RWPE1 (cell line): ENCODE results near the gene ARHGEF6.

Experiments
- CTCF ChIA-PET: fragments of 350-600 bp; sonication (Branson Sonifier 250); formaldehyde crosslinking; extraction: SDS; loops from one replicate; lab custom pipeline; 2021; lab: Yijun Ruan, JAX
- POLR2A ChIA-PET: fragments of 400-600 bp; formaldehyde crosslinking; extraction: SDS; loops from one replicate; lab custom pipeline; 2020; ENCODE audit warnings: antibody characterized with exemption; ENCODE audit not compliant: low non-redundant PET; lab: Yijun Ruan, JAX
- DNase-seq: peaks from one replicate; pipeline ENCODE4 v3.0.0; 2012; ENCODE audit warnings: low spot score
- H3K27ac ChIP-seq: fragments of 450-650 bp; 2 replicates; pipeline ENCODE4 v1.5.1; 2017
- TF ChIP-seq, protein P1 (sequence below): fragments of 450-650 bp; conservative IDR thresholded peaks from 2 replicates; pipeline ENCODE4 v1.5.1; 2017; ENCODE audit warnings: low read depth, mild to moderate bottlenecking

Gene ARHGEF6, protein sequence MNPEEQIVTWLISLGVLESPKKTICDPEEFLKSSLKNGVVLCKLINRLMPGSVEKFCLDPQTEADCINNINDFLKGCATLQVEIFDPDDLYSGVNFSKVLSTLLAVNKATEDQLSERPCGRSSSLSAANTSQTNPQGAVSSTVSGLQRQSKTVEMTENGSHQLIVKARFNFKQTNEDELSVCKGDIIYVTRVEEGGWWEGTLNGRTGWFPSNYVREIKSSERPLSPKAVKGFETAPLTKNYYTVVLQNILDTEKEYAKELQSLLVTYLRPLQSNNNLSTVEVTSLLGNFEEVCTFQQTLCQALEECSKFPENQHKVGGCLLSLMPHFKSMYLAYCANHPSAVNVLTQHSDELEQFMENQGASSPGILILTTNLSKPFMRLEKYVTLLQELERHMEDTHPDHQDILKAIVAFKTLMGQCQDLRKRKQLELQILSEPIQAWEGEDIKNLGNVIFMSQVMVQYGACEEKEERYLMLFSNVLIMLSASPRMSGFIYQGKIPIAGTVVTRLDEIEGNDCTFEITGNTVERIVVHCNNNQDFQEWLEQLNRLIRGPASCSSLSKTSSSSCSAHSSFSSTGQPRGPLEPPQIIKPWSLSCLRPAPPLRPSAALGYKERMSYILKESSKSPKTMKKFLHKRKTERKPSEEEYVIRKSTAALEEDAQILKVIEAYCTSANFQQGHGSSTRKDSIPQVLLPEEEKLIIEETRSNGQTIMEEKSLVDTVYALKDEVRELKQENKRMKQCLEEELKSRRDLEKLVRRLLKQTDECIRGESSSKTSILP

DNA sequence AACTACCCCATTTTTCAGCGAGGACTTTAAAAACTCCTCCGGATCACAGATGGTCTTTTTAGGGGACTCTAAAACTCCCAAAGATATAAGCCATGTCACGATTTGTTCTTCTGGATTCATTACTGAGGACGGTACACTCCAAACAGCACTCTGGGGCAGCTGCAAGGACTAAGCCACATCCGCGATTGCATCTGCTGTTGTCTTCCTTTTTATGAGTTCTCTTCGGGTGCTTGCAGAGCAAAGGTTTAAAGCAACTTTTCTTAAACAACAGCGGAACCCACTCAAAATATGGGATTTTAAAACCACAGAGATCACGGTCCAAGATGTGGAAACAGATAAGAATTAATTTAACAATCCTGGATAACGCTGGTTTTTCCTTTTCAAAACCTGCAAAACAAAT is at the start of gene ARHGEF6:
Gene ARHGEF6, minus strand, starts transcription at position 170 of the 400 bp plus-strand sequence. Its CDS starts 50 bp downstream, at position 120.
- TF ChIP-seq, protein P1, sequence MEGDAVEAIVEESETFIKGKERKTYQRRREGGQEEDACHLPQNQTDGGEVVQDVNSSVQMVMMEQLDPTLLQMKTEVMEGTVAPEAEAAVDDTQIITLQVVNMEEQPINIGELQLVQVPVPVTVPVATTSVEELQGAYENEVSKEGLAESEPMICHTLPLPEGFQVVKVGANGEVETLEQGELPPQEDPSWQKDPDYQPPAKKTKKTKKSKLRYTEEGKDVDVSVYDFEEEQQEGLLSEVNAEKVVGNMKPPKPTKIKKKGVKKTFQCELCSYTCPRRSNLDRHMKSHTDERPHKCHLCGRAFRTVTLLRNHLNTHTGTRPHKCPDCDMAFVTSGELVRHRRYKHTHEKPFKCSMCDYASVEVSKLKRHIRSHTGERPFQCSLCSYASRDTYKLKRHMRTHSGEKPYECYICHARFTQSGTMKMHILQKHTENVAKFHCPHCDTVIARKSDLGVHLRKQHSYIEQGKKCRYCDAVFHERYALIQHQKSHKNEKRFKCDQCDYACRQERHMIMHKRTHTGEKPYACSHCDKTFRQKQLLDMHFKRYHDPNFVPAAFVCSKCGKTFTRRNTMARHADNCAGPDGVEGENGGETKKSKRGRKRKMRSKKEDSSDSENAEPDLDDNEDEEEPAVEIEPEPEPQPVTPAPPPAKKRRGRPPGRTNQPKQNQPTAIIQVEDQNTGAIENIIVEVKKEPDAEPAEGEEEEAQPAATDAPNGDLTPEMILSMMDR: no peak
- DNase-seq: no peak
- ChIA-PET CTCF (no interaction called here), POLR2A (no interaction called here)
- H3K27ac ChIP-seq: no peak within 1 kb of the TSS

DNA sequence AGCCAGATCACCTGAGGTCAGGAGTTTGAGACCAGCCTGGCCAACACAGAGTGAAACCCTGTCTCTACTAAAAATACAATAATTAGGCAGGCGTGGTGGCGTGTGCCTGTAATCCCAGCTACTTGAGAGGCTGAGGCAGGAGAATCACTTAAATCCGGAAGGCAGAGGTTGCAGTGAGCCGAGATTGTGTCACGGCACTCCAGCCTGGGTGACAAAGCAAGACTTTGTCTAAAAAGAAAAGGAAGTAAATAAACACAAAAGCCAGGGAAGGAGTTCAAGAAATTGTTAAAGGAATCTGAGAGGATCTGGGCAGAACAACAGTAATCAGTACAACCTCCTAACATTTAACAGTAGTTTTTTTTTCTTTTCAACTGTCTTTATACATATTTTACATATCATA is 48.7 kb upstream of the ARHGEF6 start:
- ChIA-PET POLR2A (no interaction called here), CTCF (interaction anchor here (0.6 kb wide), 2 partner anchors 82 to 90 kb away, joined by 3 to 4 read pairs; no protein-coding TSS in a partner anchor)
- no peak overlapping the region for H3K27ac ChIP-seq
- no peak for DNase-seq
- TF ChIP-seq, protein P1: no peak

DNA sequence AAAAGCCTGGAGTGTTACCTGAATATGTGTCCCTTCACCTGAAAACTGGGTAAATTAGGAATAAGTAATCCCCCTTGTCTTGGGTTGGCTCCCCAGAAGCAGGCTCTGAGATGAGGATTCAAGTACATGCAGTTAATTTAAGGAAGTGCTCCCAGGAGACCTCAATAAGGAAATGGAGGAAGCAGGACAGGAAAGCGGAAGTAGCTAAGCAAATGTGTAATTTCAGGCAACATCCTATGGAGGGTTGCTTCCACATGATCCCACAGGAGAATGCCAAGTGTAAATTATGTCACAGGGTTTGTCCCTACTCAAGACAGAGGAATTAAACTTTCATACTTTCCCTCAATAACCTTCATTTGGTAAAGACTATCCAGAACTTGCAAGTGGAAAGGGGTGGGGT is 48.1 kb upstream of the ARHGEF6 start:
- CTCF ChIA-PET: interaction anchor here (0.6 kb wide), 1 partner anchor 89 kb away, joined by 4 read pairs; no protein-coding TSS in a partner anchor
- no peak for DNase-seq
- POLR2A ChIA-PET: no interaction called here
- TF ChIP-seq, protein P1: no peak
- no peak overlapping the region for H3K27ac ChIP-seq

DNA sequence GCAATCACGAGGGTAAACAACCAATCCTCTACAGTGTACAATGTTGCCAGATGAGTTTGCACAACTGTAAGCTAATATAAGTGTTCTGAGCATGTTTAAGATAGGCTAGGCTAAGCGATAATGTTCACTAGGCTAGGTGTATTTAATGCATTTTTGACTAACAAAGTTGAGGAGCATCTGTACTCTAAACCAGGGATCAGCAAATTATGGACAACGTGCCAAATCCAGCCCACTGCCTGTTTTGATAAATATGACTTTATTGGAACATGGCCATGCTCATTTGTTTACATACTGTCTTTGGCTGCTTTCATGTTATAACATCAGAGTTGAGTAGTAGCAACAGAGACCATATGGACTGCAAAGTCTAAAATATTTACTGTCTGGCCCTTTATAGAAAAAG is 46.3 kb upstream of the ARHGEF6 start:
- H3K27ac ChIP-seq: no peak overlapping the region
- ChIA-PET POLR2A (no interaction called here), CTCF (interaction anchor here (0.6 kb wide), 1 partner anchor 33 kb away, joined by 3 read pairs; no protein-coding TSS in a partner anchor)
- TF ChIP-seq, protein P1: no peak
- no peak for DNase-seq

DNA sequence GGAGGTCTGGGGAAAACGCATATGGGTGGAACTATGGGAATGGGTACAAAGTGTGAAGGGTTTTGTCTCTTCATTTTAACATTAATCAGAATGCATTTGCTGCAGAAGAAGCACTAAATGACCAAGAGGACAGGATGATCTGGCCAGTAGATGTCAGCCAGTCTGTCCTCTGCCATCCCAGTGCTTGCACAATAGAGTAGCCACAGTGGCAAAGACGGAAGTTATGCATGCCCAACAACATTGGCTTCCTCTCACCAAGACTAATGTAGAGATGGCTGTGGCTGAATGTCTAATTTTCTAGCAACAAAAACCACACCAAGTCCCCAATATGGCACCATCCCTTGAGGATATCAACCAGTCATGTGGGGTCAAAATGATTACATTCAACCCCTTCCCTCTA is 45.0 kb upstream of the ARHGEF6 start:
- POLR2A ChIA-PET: interaction anchor here (0.6 kb wide), 1 partner anchor 29 kb away, joined by 3 read pairs; no protein-coding TSS in a partner anchor
- no peak for DNase-seq
- H3K27ac ChIP-seq: no peak overlapping the region
- CTCF ChIA-PET: no interaction called here
- TF ChIP-seq, protein P1: no peak

DNA sequence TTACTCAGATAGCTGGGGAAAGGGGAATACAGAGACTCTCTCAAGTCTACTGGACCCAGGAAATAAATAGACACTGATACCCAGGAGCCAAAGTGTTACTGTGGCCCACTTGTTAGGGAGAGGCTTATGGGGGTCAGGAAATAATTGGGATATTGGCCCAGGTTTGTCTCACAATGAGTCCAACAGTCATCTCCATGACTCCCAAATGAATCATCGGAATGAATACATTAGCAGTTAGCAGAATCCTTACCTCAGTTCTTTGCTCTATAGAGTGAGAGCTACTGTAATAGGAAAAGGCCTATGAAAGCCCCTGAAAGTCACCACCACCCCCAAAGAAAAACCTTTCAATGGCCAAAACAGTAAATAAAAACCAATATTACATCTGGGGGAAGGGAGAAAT is 42.4 kb upstream of the ARHGEF6 start:
- TF ChIP-seq, protein P1: no peak
- ChIA-PET POLR2A (no interaction called here), CTCF (no interaction called here)
- peak; percentile 27 for DNase-seq
- H3K27ac ChIP-seq: no peak overlapping the region
